ENCODE data around the gene RLN3. TPM values are rescaled to one million over a fixed set of nuclear protein-coding genes. Genes with fewer than 3 reads are reported as not detected.

Gene RLN3
- polyA plus RNA-seq, 6 donors from 2014 or later, result not detected

- Mint-ChIP-seq H3K4me3 (peak overlapping the region in 7 of 8 donors; percentile 21 to 86 (median 69)), H3K4me1 (peaks cover 40 to 70% (median 63%) of the 10 kb centered on the region in 3 donors), H3K36me3 (peaks cover 0 to 15% of the 10 kb centered on the region in 2 donors), H3K27me3 (no peaks in the 10 kb centered on the region), H3K27ac (peak overlapping the region; percentile 97 to 99 (median 98)), H3K9me3 (no peaks in the 10 kb centered on the region)
- peak; percentile 4 to 10 for ATAC-seq (ENCODE audit: low read depth in 2 of 2)
- no peak for DNase-seq
Observed at GRCh38 chr19:13985771-13986347, 42.1 kb upstream of the RLN3 start.

- Mint-ChIP-seq H3K9me3 (no peaks in the 10 kb centered on the region), H3K36me3 (peaks cover 0 to 15% of the 10 kb centered on the region in 2 donors), H3K27ac (peak overlapping the region; percentile 95 to 98 (median 97))
Observed at GRCh38 chr19:13986348-13986904, 41.5 kb upstream of the RLN3 start.

GRCh38 chr19:13987101-13987890 lies 40.7 kb upstream of the RLN3 start:
- H3K27ac Mint-ChIP-seq, result peak overlapping the region; percentile 95 to 98 (median 97)
- DNase-seq (no peak), ATAC-seq (ENCODE audit: low read depth in 2 of 2) (no peak)
- H3K4me3 Mint-ChIP-seq, result peak overlapping the region in 7 of 8 donors; percentile 54 to 86 (median 77)
- H3K36me3 Mint-ChIP-seq, result peaks cover 0 to 15% of the 10 kb centered on the region in 2 donors
- no peaks in the 10 kb centered on the region for H3K27me3 Mint-ChIP-seq
- H3K4me1 Mint-ChIP-seq, result peaks cover 34 to 64% (median 57%) of the 10 kb centered on the region in 3 donors
- H3K9me3 Mint-ChIP-seq, result no peaks in the 10 kb centered on the region

More at GRCh38 chr19:13986348-13986904, 41.5 kb upstream of the RLN3 start:
- H3K27me3 Mint-ChIP-seq, result no peaks in the 10 kb centered on the region
- DNase-seq (peak; percentile 98), ATAC-seq (ENCODE audit: low read depth in 2 of 2) (peak; percentile 78 to 84)
- H3K4me3 Mint-ChIP-seq, result peak overlapping the region; percentile 48 to 86 (median 76)
- peaks cover 39 to 69% (median 63%) of the 10 kb centered on the region in 3 donors for H3K4me1 Mint-ChIP-seq

GRCh38 chr19:13989487-13989886 lies 38.5 kb upstream of the RLN3 start:
- Mint-ChIP-seq H3K4me1 (peaks cover 34 to 57% (median 52%) of the 10 kb centered on the region in 3 donors), H3K27ac (peak overlapping the region in 4 of 6 donors; percentile 41 to 97 (median 82)), H3K27me3 (no peaks in the 10 kb centered on the region), H3K36me3 (peaks cover 0 to 15% of the 10 kb centered on the region in 2 donors), H3K4me3 (peak overlapping the region in 2 of 8 donors; percentile 37 to 45), H3K9me3 (no peaks in the 10 kb centered on the region)
- ATAC-seq (ENCODE audit: low read depth in 2 of 2), result no peak
- DNase-seq, result no peak

GRCh38 chr19:13990085-13990484 lies 37.9 kb upstream of the RLN3 start:
- H3K27me3 Mint-ChIP-seq, result no peaks in the 10 kb centered on the region
- H3K9me3 Mint-ChIP-seq, result no peaks in the 10 kb centered on the region
- DNase-seq (no peak), ATAC-seq (ENCODE audit: low read depth in 2 of 2) (no peak)
- peaks cover 0 to 15% of the 10 kb centered on the region in 2 donors for H3K36me3 Mint-ChIP-seq
- H3K4me1 Mint-ChIP-seq, result peaks cover 34 to 53% (median 49%) of the 10 kb centered on the region in 3 donors
- no peak overlapping the region for H3K4me3 Mint-ChIP-seq
- peak overlapping the region in 3 of 6 donors; percentile 36 to 97 (median 70) for H3K27ac Mint-ChIP-seq

- ATAC-seq (ENCODE audit: low read depth in 2 of 2), result no peak
- no peak overlapping the region for H3K4me3 Mint-ChIP-seq
- peaks cover 20 to 35% (median 30%) of the 10 kb centered on the region in 3 donors for H3K4me1 Mint-ChIP-seq
- H3K9me3 Mint-ChIP-seq, result no peaks in the 10 kb centered on the region
- no peaks in the 10 kb centered on the region for H3K27me3 Mint-ChIP-seq
- DNase-seq, result no peak
- H3K36me3 Mint-ChIP-seq, result peaks cover 0 to 15% of the 10 kb centered on the region in 2 donors
- H3K27ac Mint-ChIP-seq, result no peak overlapping the region
Observed at GRCh38 chr19:13992025-13992424, 35.9 kb upstream of the RLN3 start.

- no peak overlapping the region for H3K4me3 Mint-ChIP-seq
- H3K27me3 Mint-ChIP-seq, result no peaks in the 10 kb centered on the region
- H3K36me3 Mint-ChIP-seq, result peaks cover 0 to 14% of the 10 kb centered on the region in 2 donors
- peaks cover 14 to 24% (median 16%) of the 10 kb centered on the region in 3 donors for H3K4me1 Mint-ChIP-seq
- H3K27ac Mint-ChIP-seq, result no peak overlapping the region
- no peak for ATAC-seq (ENCODE audit: low read depth in 2 of 2)
- peaks cover 0 to 1% (median 0%) of the 10 kb centered on the region in 7 donors for H3K9me3 Mint-ChIP-seq
- no peak for DNase-seq
Observed at GRCh38 chr19:13993590-13994300, 34.2 kb upstream of the RLN3 start.

GRCh38 chr19:13995017-13995728 lies 32.8 kb upstream of the RLN3 start:
- no peak for DNase-seq
- Mint-ChIP-seq H3K27me3 (no peaks in the 10 kb centered on the region), H3K4me1 (peaks cover 0 to 18% (median 7%) of the 10 kb centered on the region in 3 donors), H3K4me3 (no peak overlapping the region), H3K27ac (no peak overlapping the region), H3K9me3 (peaks cover 0 to 4% (median 0%) of the 10 kb centered on the region in 7 donors), H3K36me3 (no peaks in the 10 kb centered on the region)
- no peak for ATAC-seq (ENCODE audit: low read depth in 2 of 2)

- H3K27ac Mint-ChIP-seq, result peak overlapping the region in 1 of 6 donors; percentile 21
Observed at GRCh38 chr19:13995878-13996765, 31.8 kb upstream of the RLN3 start.

GRCh38 chr19:13996928-13997630 lies 30.9 kb upstream of the RLN3 start:
- Mint-ChIP-seq H3K36me3 (no peaks in the 10 kb centered on the region), H3K4me1 (peaks cover 9 to 30% (median 22%) of the 10 kb centered on the region in 3 donors), H3K27ac (peak overlapping the region in 1 of 6 donors; percentile 62), H3K27me3 (no peaks in the 10 kb centered on the region), H3K4me3 (no peak overlapping the region), H3K9me3 (peaks cover 0 to 4% (median 0%) of the 10 kb centered on the region in 7 donors)
- ATAC-seq (ENCODE audit: low read depth in 2 of 2) (no peak), DNase-seq (no peak)

More at GRCh38 chr19:13995878-13996765, 31.8 kb upstream of the RLN3 start:
- no peaks in the 10 kb centered on the region for H3K36me3 Mint-ChIP-seq
- ATAC-seq (ENCODE audit: low read depth in 2 of 2) (no peak), DNase-seq (no peak)
- peaks cover 0 to 4% (median 0%) of the 10 kb centered on the region in 7 donors for H3K9me3 Mint-ChIP-seq
- H3K4me3 Mint-ChIP-seq, result no peak overlapping the region
- no peaks in the 10 kb centered on the region for H3K27me3 Mint-ChIP-seq
- peaks cover 7 to 23% (median 15%) of the 10 kb centered on the region in 3 donors for H3K4me1 Mint-ChIP-seq

GRCh38 chr19:13997631-13997962 lies 30.4 kb upstream of the RLN3 start:
- Mint-ChIP-seq H3K27ac (peak overlapping the region in 1 of 6 donors; percentile 50), H3K4me1 (peaks cover 14 to 35% (median 27%) of the 10 kb centered on the region in 3 donors), H3K9me3 (peaks cover 0 to 4% (median 0%) of the 10 kb centered on the region in 7 donors), H3K36me3 (no peaks in the 10 kb centered on the region), H3K4me3 (no peak overlapping the region), H3K27me3 (no peaks in the 10 kb centered on the region)
- ATAC-seq (ENCODE audit: low read depth in 2 of 2) (no peak), DNase-seq (no peak)

Measured in naive B cell (primary cell).